Mesenchymal stem cell (in vitro differentiated cells and primary cell): ENCODE measurements around the gene IDH3A.

ENCODE experiments used
- DNase-seq: peaks from one replicate; pipeline ENCODE4 v3.0.0-alpha.2; 2013
- H2AFZ ChIP-seq: one replicate; pipeline ENCODE4 v1.6.1; 2013; ENCODE audit warnings: low read depth, mild to moderate bottlenecking, control low read depth, inconsistent platforms, low read length, moderate library complexity
- H2AK5ac ChIP-seq: 2 replicates; pipeline ENCODE4 v1.6.1; 2013; ENCODE audit warnings: low read length, moderate library complexity, mild to moderate bottlenecking, inconsistent platforms; ENCODE audit not compliant: severe bottlenecking
- H2BK120ac ChIP-seq: one replicate; pipeline ENCODE4 v1.6.1; 2013; ENCODE audit warnings: low read depth, mild to moderate bottlenecking, inconsistent platforms, low read length, moderate library complexity
- H2BK12ac ChIP-seq, 2 experiments: one replicate each; pipeline ENCODE4 v1.6.1; 2013; ENCODE audit warnings: inconsistent platforms in 2 of 2, low read length in 2 of 2, mild to moderate bottlenecking in 2 of 2, moderate library complexity in 2 of 2, control low read depth in 1 of 2
- H2BK15ac ChIP-seq: one replicate; pipeline ENCODE4 v1.6.1; 2013; ENCODE audit warnings: mild to moderate bottlenecking, low read depth, inconsistent platforms; ENCODE audit not compliant: poor library complexity, severe bottlenecking
- H2BK5ac ChIP-seq: 2 replicates; pipeline ENCODE4 v1.6.1; 2013; ENCODE audit warnings: low read depth, mild to moderate bottlenecking, low read length, control low read depth, inconsistent platforms; ENCODE audit not compliant: poor library complexity, severe bottlenecking
- H3K14ac ChIP-seq, 2 experiments: one replicate each; pipeline ENCODE4 v1.6.1; 2013; ENCODE audit warnings: inconsistent platforms in 2 of 2, low read length in 2 of 2, control low read depth in 1 of 2, mild to moderate bottlenecking in 1 of 2, moderate library complexity in 1 of 2
- H3K18ac ChIP-seq, 2 experiments: one replicate each; pipeline ENCODE4 v1.6.1; 2013; ENCODE audit warnings: inconsistent platforms in 2 of 2, low read length in 2 of 2, control low read depth in 1 of 2, low read depth in 1 of 2, mild to moderate bottlenecking in 1 of 2
- H3K23ac ChIP-seq, 2 experiments: one replicate each; pipeline ENCODE4 v1.6.1; 2013; ENCODE audit warnings: inconsistent platforms in 2 of 2, low read length in 2 of 2, mild to moderate bottlenecking in 2 of 2, moderate library complexity in 2 of 2, control low read depth in 1 of 2
- H3K27ac ChIP-seq: 2 replicates; pipeline ENCODE4 v1.5.1; 2013; ENCODE audit warnings: mild to moderate bottlenecking, moderate library complexity, low read length, control low read depth, inconsistent platforms; ENCODE audit not compliant: poor library complexity, severe bottlenecking
- H3K27me3 ChIP-seq, 2 experiments: 2 replicates each; pipeline versions ENCODE4 v1.6.1 to v1.7.0; 2013; ENCODE audit warnings: low read length in 2 of 2, mild to moderate bottlenecking in 2 of 2, moderate library complexity in 2 of 2, control low read depth in 1 of 2, inconsistent platforms in 1 of 2; ENCODE audit not compliant: control insufficient read depth in 1 of 2, insufficient read depth in 1 of 2
- H3K36me3 ChIP-seq, 2 experiments: 2 replicates each; pipeline versions ENCODE4 v1.6.1 to v1.7.0; 2013; ENCODE audit warnings: low read length in 2 of 2, control low read depth in 1 of 2, inconsistent platforms in 1 of 2, low read depth in 1 of 2, mild to moderate bottlenecking in 1 of 2; ENCODE audit not compliant: insufficient read depth in 2 of 2, control insufficient read depth in 1 of 2
- H3K4ac ChIP-seq, 2 experiments: one replicate each; pipeline ENCODE4 v1.6.1; 2013; ENCODE audit warnings: inconsistent platforms in 2 of 2, low read length in 2 of 2, mild to moderate bottlenecking in 2 of 2, moderate library complexity in 2 of 2, control low read depth in 1 of 2, low read depth in 1 of 2
- H3K4me1 ChIP-seq: 2 replicates; pipeline ENCODE4 v1.6.1; 2013; ENCODE audit warnings: low read depth, low read length, control low read depth; ENCODE audit not compliant: control insufficient read depth, insufficient read depth
- H3K4me2 ChIP-seq: 2 replicates; pipeline ENCODE4 v1.6.1; 2013; ENCODE audit warnings: low read length, mild to moderate bottlenecking, inconsistent platforms; ENCODE audit not compliant: poor library complexity, severe bottlenecking
- H3K4me3 ChIP-seq, 2 experiments: 2 replicates each; pipeline versions ENCODE4 v1.5.1 to v1.7.0; 2013; ENCODE audit warnings: low read length in 2 of 2, mild to moderate bottlenecking in 2 of 2, control low read depth in 1 of 2, low read depth in 1 of 2; ENCODE audit not compliant: insufficient read depth in 1 of 2
- H3K79me1 ChIP-seq: replicated peaks from 2 replicates; pipeline ENCODE4 v1.6.1; 2013; ENCODE audit warnings: mild to moderate bottlenecking, control low read depth, low read length, inconsistent platforms; ENCODE audit not compliant: poor library complexity, severe bottlenecking
- H3K9ac ChIP-seq: 2 replicates; pipeline ENCODE4 v1.7.0; 2013; ENCODE audit warnings: mild to moderate bottlenecking, low read length, moderate library complexity
- H3K9me3 ChIP-seq: 2 replicates; pipeline ENCODE4 v1.7.0; 2013; ENCODE audit warnings: mild to moderate bottlenecking, low read length; ENCODE audit not compliant: control insufficient read depth
- H4K8ac ChIP-seq: one replicate; pipeline ENCODE4 v1.6.1; 2013; ENCODE audit warnings: inconsistent platforms, mild to moderate bottlenecking, low read length, moderate library complexity
- H4K91ac ChIP-seq: one replicate; pipeline ENCODE4 v1.6.1; 2013; ENCODE audit warnings: mild to moderate bottlenecking, low read length, inconsistent platforms
- WGBS: methylation state at CpG from one replicate; pipeline ENCODE4 v1.1.7; 2013; ENCODE audit warnings: mixed read lengths; 5-methylcytosine and 5-hydroxymethylcytosine counted together

The IDH3A gene

DNA sequence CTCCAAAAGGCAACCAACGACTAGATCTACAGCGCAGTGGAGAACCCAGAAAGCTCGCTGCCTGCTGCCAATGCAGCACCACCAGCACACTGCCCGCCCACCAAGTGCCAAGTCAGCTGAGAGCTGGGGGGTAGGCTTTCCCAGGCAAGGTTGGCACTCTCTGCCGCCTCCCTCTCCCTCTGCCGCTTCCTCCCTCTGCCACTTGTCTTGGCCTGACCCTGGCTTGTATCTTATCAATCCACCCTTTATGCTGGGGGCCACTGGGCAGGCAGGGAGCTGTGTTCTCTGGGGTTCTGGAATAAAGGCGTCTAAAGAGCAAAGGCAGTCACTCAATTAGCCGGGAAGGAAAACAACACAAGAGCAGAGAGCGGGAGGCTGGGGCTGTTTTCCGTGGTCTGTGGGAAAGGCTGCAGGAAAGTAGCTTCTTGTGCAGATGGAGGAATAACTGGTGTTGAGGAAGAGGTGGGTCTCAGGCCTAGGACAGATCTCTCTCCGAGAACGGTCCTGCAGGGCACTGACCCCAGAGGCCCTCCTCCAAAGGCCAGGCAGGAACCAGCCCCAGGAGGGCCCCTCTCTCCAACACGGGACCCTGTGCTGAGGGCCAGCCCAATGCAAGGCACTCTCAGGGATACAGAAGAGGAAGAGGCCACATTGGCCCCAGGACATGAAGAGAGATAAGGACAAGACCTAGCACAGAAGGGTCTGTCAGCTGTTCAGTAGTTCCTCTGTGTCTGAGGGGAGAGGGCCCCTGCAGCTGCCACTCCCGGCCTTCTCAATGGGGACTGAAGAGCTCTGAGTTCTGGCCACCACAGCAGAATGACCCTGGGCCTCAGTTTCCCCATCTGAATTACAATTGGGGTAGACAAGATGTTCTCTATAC is 54.4 kb downstream of the IDH3A start:
- H3K9ac ChIP-seq = no peak overlapping the region
- no peak overlapping the region for H2BK15ac ChIP-seq
- no peaks in the 10 kb centered on the region for H3K36me3 ChIP-seq
- WGBS = 80% methylated on average over 13 of the region's 14 CpGs
- peaks cover 26% of the 10 kb centered on the region for H3K4me1 ChIP-seq
- no peak overlapping the region for H4K8ac ChIP-seq
- H3K27me3 ChIP-seq = peaks cover 3 to 59% of the 10 kb centered on the region in 2 experiments
- H2BK120ac ChIP-seq = no peak overlapping the region
- no peaks in the 10 kb centered on the region for H3K79me1 ChIP-seq
- H3K23ac ChIP-seq = no peak overlapping the region
- no peak overlapping the region for H2BK5ac ChIP-seq
- no peak overlapping the region for H3K14ac ChIP-seq
- H2BK12ac ChIP-seq = no peak overlapping the region
- no peak overlapping the region for H3K4me2 ChIP-seq
- H3K27ac ChIP-seq = no peak overlapping the region
- H3K4me3 ChIP-seq = no peak overlapping the region
- no peak overlapping the region for H3K18ac ChIP-seq
- no peak overlapping the region for H2AFZ ChIP-seq
- H4K91ac ChIP-seq = no peak overlapping the region
- H3K4ac ChIP-seq = no peak overlapping the region
- no peaks in the 10 kb centered on the region for H3K9me3 ChIP-seq
- H2AK5ac ChIP-seq = no peak overlapping the region
- DNase-seq = no peak

DNA sequence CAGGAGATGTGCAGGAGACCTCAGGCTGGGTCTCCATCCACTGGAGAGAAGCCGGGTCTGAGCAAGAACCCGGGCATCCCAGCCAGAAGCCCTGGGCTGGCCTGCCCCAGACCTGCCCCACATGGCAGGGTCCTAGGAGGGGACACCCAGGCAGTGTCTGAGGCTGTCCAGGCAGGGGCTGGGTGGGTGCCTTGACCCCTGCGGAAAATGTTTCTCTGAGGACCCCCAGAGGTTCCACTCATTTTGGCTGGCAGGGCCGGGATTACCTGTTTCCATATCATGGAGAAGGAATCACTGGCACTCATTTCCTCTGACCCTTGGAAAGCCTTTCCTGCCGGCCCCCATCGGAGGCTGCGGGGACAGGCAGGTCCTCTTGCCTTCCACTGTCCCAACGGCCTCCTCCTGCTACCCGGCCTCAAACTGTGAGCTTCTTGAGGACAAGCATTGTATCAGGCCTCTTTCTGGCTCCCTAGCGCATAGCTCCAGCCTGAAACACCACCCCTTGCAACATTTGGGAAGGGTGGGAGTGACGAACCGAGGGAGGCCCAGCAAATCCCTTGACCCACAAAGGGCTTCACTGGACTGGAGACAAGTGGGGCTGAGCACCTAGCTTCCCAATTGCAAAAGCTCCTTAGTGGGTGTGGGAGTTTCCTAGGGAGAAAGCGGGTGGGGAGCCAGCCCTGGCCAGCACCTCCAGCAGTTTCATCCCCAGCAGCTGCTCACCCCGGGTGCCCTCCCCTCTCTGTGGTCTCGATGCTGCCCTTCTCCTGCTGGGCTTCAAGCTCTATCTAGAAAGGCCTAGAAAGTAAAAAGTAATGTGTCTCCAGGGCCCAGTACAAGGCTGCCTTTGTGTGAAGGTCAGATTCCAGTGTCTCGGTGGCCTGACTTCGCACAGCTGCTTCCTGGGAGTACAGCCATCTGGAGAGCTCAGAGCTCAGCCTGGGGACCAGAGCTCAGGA is 55.5 kb downstream of the IDH3A start:
- DNase-seq = peak; percentile 43
- WGBS = 77% methylated on average over 17 of the region's 17 CpGs

DNA sequence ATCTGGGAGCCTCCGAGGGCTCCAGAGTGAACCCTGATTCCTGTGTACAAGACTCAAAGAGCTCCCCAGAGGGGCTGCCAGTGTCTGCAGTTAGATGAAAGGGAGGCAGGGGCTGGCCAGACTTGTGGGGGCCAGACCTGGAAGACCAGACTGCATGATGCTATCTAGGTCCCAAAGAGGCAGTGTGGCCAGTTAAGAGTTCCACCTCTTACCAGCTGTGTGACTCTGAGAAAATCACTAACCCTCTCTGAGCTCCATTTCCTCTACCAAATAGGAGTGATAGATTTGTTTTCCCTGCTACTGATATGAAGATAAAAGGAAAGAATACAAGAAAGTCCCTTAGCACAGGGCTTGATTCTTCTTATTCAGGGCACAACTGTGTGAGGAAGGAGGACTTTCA is 56.2 kb downstream of the IDH3A start:
- Histone ChIP-seq H2BK120ac (no peak overlapping the region), H3K4ac (no peak overlapping the region), H3K18ac (no peak overlapping the region), H2AFZ (no peak overlapping the region), H3K4me2 (no peak overlapping the region), H3K4me1 (peaks cover 34% of the 10 kb centered on the region), H2BK5ac (no peak overlapping the region), H3K23ac (no peak overlapping the region), H2BK15ac (no peak overlapping the region), H2AK5ac (no peak overlapping the region), H3K27me3 (peaks cover 1 to 57% of the 10 kb centered on the region in 2 experiments), H3K79me1 (no peaks in the 10 kb centered on the region), H3K9me3 (no peaks in the 10 kb centered on the region), H3K9ac (no peak overlapping the region), H4K91ac (no peak overlapping the region), H3K14ac (no peak overlapping the region), H3K27ac (no peak overlapping the region), H3K36me3 (no peaks in the 10 kb centered on the region), H4K8ac (no peak overlapping the region), H2BK12ac (no peak overlapping the region), H3K4me3 (no peak overlapping the region)
- no peak for DNase-seq
- WGBS = 67% methylated on average over 1 of the region's 1 CpG

More for the DNA sequence above, 55.5 kb downstream of the IDH3A start:
- no peak overlapping the region for H3K9ac ChIP-seq
- H3K79me1 ChIP-seq = no peaks in the 10 kb centered on the region
- H3K27me3 ChIP-seq = peaks cover 3 to 60% of the 10 kb centered on the region in 2 experiments
- no peak overlapping the region for H2BK5ac ChIP-seq
- H3K4ac ChIP-seq = no peak overlapping the region
- H4K91ac ChIP-seq = no peak overlapping the region
- no peak overlapping the region for H4K8ac ChIP-seq
- H3K4me1 ChIP-seq = peaks cover 32% of the 10 kb centered on the region
- H3K4me2 ChIP-seq = no peak overlapping the region
- no peak overlapping the region for H3K4me3 ChIP-seq
- H2BK15ac ChIP-seq = no peak overlapping the region
- H2BK12ac ChIP-seq = no peak overlapping the region
- H2AFZ ChIP-seq = no peak overlapping the region
- no peak overlapping the region for H3K18ac ChIP-seq
- no peak overlapping the region for H2BK120ac ChIP-seq
- H3K23ac ChIP-seq = no peak overlapping the region
- no peak overlapping the region for H2AK5ac ChIP-seq
- H3K9me3 ChIP-seq = no peaks in the 10 kb centered on the region
- H3K36me3 ChIP-seq = no peaks in the 10 kb centered on the region
- H3K27ac ChIP-seq = no peak overlapping the region
- H3K14ac ChIP-seq = no peak overlapping the region

DNA sequence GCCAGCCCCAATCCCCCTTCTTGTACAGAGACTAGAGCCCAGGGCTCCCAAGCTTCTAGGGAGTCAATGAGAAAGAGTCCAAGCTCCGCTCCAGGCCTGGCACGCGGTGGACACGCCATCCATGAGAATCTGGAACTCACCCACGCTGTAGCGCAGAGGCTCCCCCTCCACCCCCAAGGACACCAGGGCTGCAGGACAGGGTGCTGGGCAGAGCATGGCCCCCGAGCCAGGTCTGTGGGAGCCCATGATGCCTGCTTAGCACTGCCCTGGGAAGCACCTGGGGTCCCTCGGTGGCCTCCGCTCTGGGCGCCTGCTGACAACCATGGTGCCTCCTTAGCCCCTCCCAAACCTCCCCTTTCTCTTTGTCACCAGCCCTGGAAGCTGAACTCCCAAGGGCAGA is 56.7 kb downstream of the IDH3A start:
- H3K9ac ChIP-seq = no peak overlapping the region
- H3K27me3 ChIP-seq = peaks cover 0 to 52% of the 10 kb centered on the region in 2 experiments
- no peak overlapping the region for H2BK5ac ChIP-seq
- no peak overlapping the region for H4K8ac ChIP-seq
- no peak overlapping the region for H3K27ac ChIP-seq
- H2BK12ac ChIP-seq = no peak overlapping the region
- no peak for DNase-seq
- H3K18ac ChIP-seq = no peak overlapping the region
- H3K14ac ChIP-seq = peak overlapping the region in 1 of 2 experiments; percentile 4
- no peaks in the 10 kb centered on the region for H3K9me3 ChIP-seq
- H3K23ac ChIP-seq = no peak overlapping the region
- H2BK15ac ChIP-seq = no peak overlapping the region
- no peaks in the 10 kb centered on the region for H3K79me1 ChIP-seq
- H3K4me2 ChIP-seq = no peak overlapping the region
- WGBS = 99% methylated on average over 10 of the region's 10 CpGs
- H3K4me1 ChIP-seq = peaks cover 35% of the 10 kb centered on the region
- H3K4me3 ChIP-seq = no peak overlapping the region
- H3K4ac ChIP-seq = no peak overlapping the region
- no peaks in the 10 kb centered on the region for H3K36me3 ChIP-seq
- no peak overlapping the region for H2BK120ac ChIP-seq
- no peak overlapping the region for H2AK5ac ChIP-seq
- H4K91ac ChIP-seq = no peak overlapping the region
- H2AFZ ChIP-seq = no peak overlapping the region
